Body of pancreas (tissue), 4 donors: Measurements from ENCODE around the gene HOXA2.

ENCODE experiments used
- CTCF ChIP-seq, 7 experiments: fragments of 450-650 bp in 4 of 7; fragments of 200-600 bp in 3 of 7; sonication (generic) in 3 of 7; IDR thresholded peaks; one replicate each; pipeline ENCODE4 v1.5.1; 2016 to 2019; ENCODE audit warnings: antibody characterized with exemption in 7 of 7
- POLR2A ChIP-seq, 3 donors: fragments of 450-650 bp; IDR thresholded peaks; one replicate each; pipeline ENCODE4 v1.6.1; 2016; ENCODE audit warnings: antibody characterized with exemption in 3 of 3, mild to moderate bottlenecking in 2 of 3

GRCh38 chr7:27148031-27148755 is 45.7 kb upstream of the HOXA2 start:
- TF ChIP-seq POLR2A (IDR thresholded peaks at IDR 0.05) (no peak), CTCF (IDR thresholded peaks at IDR 0.05) (no peak)
